Measurements from ENCODE around the gene TENT5D.
"Not testable (repeated sequence)": the region's sequence is repeated elsewhere in the genome, so short reads cannot be mapped to it uniquely, and the experiment has no call there.

TENT5D gene
- 0 reads per million in 4 experiments for total RNA-seq

DNA sequence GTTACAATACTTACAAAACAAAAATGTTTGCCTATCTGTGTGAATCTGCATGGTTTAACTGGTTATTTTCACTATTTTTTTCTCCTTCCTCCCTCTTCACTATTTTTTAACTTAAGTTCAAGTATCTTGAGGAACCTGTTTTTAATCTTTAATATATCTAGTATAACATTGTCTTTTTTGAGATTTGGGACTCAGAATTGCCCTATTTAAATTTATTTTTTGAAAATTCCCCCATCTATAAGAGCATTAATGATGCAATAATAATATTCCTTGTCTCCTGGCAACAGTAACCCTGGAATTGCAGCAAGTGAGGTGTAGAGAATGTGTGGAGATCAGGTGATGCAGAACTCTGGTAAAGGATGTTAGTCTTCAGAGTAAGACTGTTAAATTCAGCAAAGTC is at the start of gene TENT5D:
Gene TENT5D, plus strand, starts transcription at position 301 of the 400 bp plus-strand sequence. CDS start 22,093 bp downstream, outside the sequence.
- DNase-seq, result no peak

DNA sequence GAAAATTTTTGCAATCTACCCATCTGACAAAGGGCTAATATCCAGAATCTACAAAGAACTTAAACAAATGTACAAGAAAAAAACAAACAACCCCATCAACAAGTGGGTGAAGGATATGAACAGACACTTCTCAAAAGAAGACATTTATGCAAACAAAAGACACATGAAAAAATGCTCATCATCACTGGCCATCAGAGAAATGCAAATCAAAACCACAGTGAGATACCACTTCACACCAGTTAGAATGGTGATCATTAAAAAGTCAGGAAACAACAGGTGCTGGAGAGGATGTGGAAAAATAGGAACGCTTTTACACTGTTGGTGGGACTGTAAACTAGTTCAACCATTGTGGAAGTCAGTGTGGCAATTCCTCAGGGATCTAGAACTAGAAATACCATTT is 34.6 kb upstream of the TENT5D start:
- not testable (repeated sequence) for DNase-seq

DNA sequence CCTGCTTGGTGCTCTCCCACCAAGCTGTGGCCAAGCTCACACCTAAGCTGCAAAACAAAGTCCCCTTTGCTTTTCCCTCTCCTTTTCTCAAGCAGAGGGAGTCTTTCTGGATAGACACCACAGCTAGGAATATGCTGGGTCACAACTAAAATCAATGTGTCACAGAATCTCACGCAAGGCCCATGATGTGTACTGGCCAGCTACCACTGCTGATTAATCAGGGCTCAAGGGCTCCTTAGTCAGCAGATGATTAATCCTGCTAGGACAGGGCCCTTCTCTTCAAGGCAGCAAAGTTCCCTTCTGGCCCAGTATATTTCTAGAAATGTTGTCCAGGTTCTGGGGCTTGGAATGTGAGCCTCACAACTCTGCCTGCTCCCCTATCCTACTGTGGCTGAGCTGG is 32.0 kb upstream of the TENT5D start:
- DNase-seq, result no peak

DNA sequence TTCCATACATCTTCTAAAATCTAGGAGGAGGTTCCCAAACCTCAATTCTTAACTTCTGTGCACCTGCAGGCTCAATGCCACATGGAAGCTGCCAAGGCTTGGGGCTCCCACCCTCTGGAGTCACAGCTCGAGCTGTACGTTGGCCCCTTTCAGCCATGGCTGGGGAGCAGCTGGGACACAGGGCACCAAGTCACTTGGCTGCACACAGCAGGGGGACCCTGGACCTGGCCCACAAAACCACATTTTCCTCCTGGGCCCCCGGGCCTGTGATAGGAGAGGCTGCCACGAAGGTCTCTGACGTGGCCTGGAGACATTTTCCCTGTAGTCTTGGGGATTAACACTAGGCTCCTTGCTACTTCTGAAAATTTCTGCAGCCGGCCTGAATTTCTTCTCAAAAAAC is 8.2 kb upstream of the TENT5D start:
- DNase-seq, result no peak

DNA sequence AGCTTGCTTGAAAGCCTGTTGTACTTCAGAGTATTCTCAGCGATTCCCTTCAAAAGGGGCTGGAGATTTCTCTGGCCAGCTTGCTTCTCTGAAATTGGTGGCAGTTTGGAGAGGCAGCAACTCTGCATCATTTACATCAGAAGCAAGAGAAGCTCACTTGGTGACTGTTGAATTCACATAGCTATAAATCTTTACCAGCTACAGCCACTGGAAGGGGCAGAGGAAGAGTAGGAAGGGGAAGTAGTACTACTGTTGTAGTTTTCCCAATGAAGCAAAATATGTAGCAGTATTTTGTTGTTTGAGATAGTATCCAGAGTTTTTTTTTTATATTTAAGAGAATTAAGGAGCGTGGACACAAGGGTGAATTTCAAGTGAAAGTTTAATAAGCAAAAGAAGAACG is 2.8 kb downstream of the TENT5D start:
- no peak for DNase-seq

DNA sequence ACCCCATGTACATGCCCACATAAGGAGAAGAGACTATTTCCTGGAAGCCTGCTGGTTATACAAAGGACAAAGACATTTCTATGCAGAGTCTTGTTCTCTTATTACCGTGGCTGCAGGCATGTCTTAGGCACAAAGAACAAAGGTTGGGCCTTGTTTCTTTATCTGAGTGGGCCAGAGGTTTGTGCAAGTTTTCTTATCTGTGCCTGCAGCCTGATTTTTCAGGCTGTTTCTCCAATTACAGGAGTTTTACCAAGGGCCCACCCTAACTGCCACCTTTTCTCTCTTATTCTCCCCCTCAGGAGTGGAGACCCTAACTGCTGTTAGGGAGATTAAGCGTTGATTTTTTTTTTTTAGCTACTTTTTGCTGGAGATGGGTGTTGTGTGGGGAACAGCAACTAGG is 3.5 kb downstream of the TENT5D start:
- no peak for DNase-seq

DNA sequence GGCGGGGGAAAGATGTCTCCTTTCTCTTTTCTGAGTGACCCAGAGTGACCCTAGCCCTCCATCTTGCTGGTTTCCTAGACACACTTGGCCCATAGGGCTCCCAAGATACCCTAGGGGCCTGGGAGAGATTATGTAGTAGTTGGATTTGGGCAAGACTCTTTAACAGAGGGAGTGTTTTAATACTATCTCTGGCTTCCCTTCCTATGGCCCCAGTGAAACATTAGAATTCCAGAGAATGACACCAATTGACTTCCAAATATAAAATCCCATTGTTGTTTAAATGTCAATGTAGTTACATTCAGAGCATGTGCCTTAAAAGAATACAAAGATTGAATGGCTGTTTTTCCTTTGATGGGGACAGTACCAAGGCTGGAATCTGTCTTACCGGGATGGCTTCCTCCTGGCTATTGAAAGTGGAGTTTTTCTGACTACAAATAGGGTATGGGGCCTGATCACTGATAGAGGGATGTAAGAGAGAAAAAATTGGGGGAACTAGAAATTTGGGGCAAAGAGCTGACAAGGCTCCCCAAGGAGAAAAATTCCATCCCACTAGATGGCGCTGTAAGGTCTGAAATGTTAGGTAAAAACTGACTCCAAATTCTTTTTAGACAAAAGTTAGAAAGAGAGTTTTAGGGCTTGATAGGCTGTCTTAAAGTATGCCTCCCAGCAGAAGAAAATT is 10.7 kb downstream of the TENT5D start:
- no peak for DNase-seq

DNA sequence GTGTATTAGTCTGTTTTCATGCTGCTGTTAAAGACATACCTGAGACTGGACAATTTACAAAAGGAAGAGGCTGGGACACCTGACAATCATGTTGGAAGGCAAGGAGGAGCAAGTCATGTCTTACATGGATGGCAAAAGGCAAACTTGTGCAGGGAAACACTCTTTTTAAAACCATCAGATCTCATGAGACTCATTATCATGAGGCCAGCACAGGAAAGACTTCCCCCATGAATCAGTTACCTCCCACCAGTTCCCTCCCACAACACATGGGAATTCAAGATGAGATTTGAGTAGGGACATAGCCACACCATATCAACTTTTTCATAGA is 11.2 kb downstream of the TENT5D start:
- DNase-seq, result no peak

DNA sequence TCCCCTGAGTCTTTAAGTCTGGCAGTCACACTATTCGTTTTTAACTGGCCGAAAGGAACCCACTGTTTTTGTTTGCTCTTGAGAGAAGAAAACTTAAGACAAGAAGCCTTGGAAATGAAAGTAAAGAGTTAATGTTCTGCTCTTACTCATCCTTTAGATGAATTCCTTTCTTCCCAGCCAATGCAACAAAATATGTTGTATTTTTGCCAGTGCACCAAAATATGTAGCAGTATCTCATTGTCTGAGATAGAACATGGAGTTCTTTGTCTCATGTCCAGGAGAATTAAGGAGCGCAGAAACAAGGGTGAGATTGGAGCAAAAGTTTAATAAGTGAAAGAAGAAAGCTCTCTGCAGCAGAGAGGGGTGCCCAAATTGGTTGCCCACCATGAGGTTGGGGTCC is 12.2 kb downstream of the TENT5D start:
- no peak for DNase-seq

DNA sequence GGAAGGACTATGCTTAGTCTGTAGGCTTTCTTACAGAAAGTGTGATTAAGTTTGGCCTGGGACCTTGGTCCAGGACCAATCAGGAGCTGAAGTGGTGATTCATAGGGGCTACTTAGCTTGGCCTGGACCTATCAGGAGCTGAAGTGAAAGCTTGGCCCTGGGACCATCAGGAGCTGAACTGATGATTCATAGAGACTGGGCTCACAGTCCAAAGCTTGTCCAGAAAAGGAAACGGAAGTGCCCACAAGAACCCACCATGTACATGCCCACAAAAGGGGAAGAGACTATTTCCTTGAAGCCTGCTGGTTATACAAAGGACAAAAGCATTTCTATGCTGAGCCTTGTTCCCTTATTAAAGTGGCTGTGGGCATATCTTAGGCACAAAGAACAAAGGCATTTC is 12.6 kb downstream of the TENT5D start:
- no peak for DNase-seq

DNA sequence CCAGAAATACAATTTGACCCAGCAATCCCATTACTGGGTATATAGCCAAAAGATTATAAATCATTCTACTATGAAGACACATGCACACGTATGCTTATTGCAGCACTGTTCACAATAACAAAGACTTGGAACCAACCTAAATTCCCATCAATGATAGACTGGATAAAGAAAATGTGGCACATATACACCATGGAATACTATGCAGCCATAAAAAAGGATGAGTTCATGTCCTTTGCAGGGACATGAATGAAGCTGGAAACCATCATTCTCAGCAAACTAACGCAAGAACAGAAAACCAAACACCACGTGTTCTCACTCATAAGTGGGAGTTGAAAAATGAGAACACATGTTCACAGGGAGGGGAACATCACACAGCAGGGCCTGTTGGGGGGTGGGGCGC is 47.9 kb downstream of the TENT5D start:
- DNase-seq, result not testable (repeated sequence)

DNA sequence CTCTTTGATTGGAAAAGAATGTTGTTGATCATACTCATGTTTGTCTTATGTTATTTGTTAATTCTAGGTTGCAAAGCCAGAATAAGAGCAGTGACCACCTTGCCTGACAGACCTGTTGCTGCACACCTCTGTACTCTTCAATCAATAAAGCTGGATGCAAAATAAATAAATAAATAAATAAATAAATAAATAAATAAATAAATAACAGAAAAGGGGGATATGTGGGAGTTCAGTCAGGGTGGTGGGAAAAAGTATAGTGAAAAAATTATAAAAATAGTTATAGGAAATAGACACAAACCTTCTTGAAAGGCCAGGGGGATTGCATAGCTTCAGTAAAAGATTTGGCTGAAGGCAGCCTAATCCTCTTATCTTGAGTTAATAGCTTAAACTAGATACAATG is 51.3 kb downstream of the TENT5D start:
- DNase-seq, result no peak

DNA sequence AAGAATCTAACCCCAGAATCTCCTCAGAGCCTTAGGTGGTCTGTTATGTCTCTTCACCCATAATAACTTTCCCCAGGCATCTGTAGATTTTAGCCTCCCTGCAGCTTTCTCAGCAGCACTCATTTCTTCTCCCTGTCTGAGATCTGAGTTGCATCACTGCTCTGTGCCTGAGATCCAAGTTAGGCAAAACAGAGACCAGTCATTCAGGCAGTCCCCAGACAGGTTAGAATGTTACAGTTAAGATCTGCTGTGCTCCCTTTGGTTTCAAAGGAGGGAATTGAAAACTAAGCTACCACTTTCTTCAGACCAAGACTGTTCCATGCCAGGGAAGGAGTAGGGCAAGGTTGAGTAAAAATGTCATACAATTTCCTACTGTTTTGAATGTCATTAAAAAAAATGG is 65.3 kb downstream of the TENT5D start:
- DNase-seq, result no peak

DNA sequence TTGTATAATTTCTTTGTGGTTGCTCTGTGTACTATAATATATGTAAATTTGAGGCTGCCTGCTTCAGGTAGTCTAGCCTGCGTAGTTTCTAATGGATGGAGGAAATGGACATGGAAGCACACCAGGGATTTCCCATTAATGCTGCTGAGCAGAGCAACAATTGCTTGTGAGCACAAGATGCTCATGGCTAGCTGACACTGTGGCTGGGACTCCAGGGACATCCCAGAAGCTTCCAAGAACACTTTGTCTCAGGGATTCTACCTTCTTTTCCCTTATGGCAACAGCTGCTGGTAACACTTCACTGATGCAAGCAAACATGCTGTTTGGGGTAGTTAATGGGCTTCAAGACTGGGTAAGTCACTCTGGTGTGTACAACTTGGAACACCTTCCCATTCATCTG is 66.1 kb downstream of the TENT5D start:
- no peak for DNase-seq

DNA sequence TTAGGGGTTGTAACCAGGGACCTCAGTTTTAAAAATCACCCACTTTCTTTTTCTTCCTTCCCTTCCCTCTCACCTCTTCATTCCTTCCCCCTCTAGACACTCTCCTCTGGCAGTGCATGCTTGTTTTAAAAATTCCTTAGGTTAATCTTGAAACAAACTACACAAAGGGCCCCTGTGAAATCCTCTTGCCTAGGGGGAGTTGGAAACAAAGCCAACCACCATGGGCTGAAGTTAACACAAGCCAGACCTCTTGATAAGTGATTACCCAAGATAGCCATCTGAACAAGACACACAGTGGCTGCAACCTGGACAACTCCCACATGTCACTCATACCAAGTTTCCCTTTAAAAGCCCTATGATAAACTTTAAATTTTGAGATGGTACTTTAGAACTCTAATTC is 68.9 kb downstream of the TENT5D start:
- DNase-seq, result no peak
